Progenitor cell of endocrine pancreas (in vitro differentiated cells): ENCODE measurements around the gene GALNT14. TPM values are rescaled to one million over a fixed set of nuclear protein-coding genes. Genes with fewer than 3 reads are reported as not detected.

ENCODE experiments used
- DNase-seq: peaks from one replicate; pipeline ENCODE4 v3.0.0; 2021; ENCODE audit warnings: low spot score; ENCODE audit not compliant: unreplicated experiment
- H3K27ac Mint-ChIP-seq: 2 replicates; pipeline ENCODE4 v1.8.0; 2021; ENCODE audit warnings: mild to moderate bottlenecking, moderate library complexity, mixed read lengths
- H3K27me3 Mint-ChIP-seq: 2 replicates; pipeline ENCODE4 v1.8.0; 2021; ENCODE audit warnings: mixed read lengths
- H3K36me3 Mint-ChIP-seq: 2 replicates; pipeline ENCODE4 v1.8.0; 2022; ENCODE audit warnings: mixed read lengths; ENCODE audit not compliant: insufficient read depth
- H3K4me1 Mint-ChIP-seq: 2 replicates; pipeline ENCODE4 v1.8.0; 2021; ENCODE audit warnings: low read depth, mixed read lengths
- H3K4me3 Mint-ChIP-seq: 2 replicates; pipeline ENCODE4 v1.8.0; 2021; ENCODE audit warnings: low read depth, mild to moderate bottlenecking, moderate library complexity, mixed read lengths
- H3K9me3 Mint-ChIP-seq: 2 replicates; pipeline ENCODE4 v1.8.0; 2021; ENCODE audit warnings: low read depth, mixed read lengths
- CTCF ChIP-seq: fragments of 200-600 bp; sonication (generic); IDR thresholded peaks from one replicate; pipeline ENCODE4 v1.5.0; 2021; ENCODE audit warnings: antibody characterized with exemption, mild to moderate bottlenecking; ENCODE audit not compliant: unreplicated experiment
- total RNA-seq: library from RNA; stranded (reverse); gene quantifications from 2 replicates; pipeline ENCODE4 v1.2.1, GENCODE V29; 2021

Gene GALNT14
- total RNA-seq, 1 donor from 2014 or later = 0.91 TPM

DNA sequence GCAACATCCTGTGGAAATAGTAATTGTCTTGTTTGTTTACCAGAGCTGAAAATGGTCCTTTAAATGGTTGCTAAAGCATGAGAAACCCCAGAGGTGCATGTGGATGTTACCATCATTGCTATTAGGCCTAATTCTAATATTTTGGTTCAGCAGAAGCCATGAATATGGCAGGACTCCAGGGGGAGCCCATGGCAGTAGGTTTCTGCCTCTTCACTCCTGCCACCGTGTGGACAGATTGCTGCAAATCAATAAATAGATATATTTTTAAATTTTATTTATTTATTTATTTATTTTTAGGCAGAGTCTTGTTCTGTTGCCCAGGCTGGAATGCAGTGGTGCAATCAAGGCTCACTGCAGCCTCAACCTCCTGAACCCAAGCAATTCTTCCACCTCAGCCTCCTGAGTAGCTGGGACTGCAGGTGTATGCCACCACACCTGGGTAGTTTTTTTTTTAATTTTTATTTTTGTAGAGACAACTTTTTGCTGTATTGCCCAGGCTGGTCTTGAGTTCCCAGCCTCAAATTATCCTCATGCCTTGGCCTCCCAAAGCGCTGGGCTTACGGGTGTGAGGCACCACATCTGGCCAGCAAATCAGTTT is 276.1 kb downstream of the GALNT14 start:
- peak; percentile 84 for TF ChIP-seq CTCF
- Mint-ChIP-seq H3K27me3 (no peaks in the 10 kb centered on the region), H3K4me1 (no peaks in the 10 kb centered on the region), H3K36me3 (no peaks in the 10 kb centered on the region), H3K4me3 (no peak overlapping the region), H3K9me3 (peaks cover 3% of the 10 kb centered on the region), H3K27ac (no peak overlapping the region)
- no peak for DNase-seq

DNA sequence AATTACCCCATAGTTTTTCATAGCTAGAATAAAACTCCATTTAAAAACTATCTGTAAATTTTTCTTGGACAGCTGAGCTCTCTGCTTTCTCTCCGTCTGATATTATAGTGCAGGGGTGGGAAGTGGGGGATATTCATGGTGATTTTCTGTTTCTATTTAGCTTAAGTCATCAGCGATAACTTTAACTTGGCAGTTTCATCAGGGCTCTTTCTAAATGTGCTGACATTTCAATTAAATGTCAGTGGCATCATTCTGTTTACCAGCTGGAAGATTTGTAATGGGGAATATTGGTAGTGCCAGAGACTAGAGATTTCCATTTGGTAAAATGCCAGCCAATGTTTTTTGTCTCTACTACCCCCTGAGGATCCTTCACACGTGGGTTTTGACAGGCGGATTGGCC is 277.5 kb downstream of the GALNT14 start:
- Mint-ChIP-seq H3K4me1 (no peaks in the 10 kb centered on the region), H3K36me3 (no peaks in the 10 kb centered on the region), H3K27me3 (peaks cover under 1% of the 10 kb centered on the region), H3K4me3 (no peak overlapping the region), H3K9me3 (peaks cover 4% of the 10 kb centered on the region), H3K27ac (no peak overlapping the region)
- no peak for DNase-seq
- no peak for TF ChIP-seq CTCF

Other genes with a start within 250 kb of the GALNT14 start
- 0.50 and 0.73 TPM in 2 replicates for gene CAPN14, start 79.1 kb upstream of the GALNT14 start, total RNA-seq
- 7.0 and 7.3 TPM in 2 replicates for gene EHD3, start 95.7 kb upstream of the GALNT14 start, total RNA-seq